Cardiac septum (tissue), 1 donor: ENCODE results near the gene EVX2. TPM values are rescaled to one million over a fixed set of nuclear protein-coding genes. Genes with fewer than 3 reads are reported as not detected.

Experiments used
- DNase-seq: peaks from one replicate; pipeline ENCODE4 v3.0.0-alpha.2; 2020; ENCODE audit warnings: low spot score
- intact Hi-C: fragments of 100-400 bp; cut with DNase I; formaldehyde crosslinking; loops from one replicate; pipeline ENCODE4 v1.14.0; 2022
- total RNA-seq: library from RNA; stranded (reverse); fragmentation: NEBNext Ultra II Directional; extraction: Animal tissue kit (Norgen Biotek cat#: 25700); gene quantifications from one replicate; pipeline ENCODE4 v1.2.1, GENCODE V29; 2021
- donor health status: DM: no; HTN: no; CAD: no.

Gene EVX2
- total RNA-seq, 1 donor from 2014 or later = not detected

- DNase-seq = no peak
- intact Hi-C loops = no loop called here
Observed at GRCh38 chr2:176078541-176079284, 5.0 kb downstream of the EVX2 start.

- intact Hi-C loops = no loop called here
- DNase-seq = no peak
Observed at GRCh38 chr2:176076796-176077195, 7.0 kb downstream of the EVX2 start.

GRCh38 chr2:176076063-176076462, 7.7 kb downstream of the EVX2 start:
- intact Hi-C loops = no loop called here
- DNase-seq = no peak

DNA sequence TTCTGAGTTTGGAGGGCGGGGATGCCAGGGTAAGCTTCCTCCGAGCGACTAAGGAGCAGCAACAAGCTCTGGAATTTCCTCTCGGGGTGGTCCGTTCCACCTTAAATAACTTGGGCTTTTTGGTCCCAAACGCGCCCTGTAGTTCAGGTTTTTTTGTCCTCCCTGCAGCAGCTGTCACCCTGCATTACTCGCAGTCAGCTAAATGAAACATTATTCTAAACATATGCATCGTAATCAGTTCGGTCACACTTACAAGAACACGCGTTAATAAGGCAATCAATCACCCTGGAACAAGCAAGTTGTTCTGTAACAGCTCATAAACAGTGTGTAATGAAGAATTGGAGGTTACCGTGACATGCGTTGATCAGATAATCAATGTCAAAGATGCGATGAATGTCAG, 8.3 kb downstream of the EVX2 start:
- intact Hi-C loops = no loop called here
- DNase-seq = no peak

GRCh38 chr2:176074919-176075425, 8.8 kb downstream of the EVX2 start:
- DNase-seq = no peak
- intact Hi-C loops = no loop called here

GRCh38 chr2:176072951-176073904, 10.5 kb downstream of the EVX2 start:
- DNase-seq = no peak

GRCh38 chr2:176072292-176072669, 11.5 kb downstream of the EVX2 start:
- no peak for DNase-seq
- intact Hi-C loops = no loop called here

More at GRCh38 chr2:176072951-176073904, 10.5 kb downstream of the EVX2 start:
- intact Hi-C loops = no loop called here

DNA sequence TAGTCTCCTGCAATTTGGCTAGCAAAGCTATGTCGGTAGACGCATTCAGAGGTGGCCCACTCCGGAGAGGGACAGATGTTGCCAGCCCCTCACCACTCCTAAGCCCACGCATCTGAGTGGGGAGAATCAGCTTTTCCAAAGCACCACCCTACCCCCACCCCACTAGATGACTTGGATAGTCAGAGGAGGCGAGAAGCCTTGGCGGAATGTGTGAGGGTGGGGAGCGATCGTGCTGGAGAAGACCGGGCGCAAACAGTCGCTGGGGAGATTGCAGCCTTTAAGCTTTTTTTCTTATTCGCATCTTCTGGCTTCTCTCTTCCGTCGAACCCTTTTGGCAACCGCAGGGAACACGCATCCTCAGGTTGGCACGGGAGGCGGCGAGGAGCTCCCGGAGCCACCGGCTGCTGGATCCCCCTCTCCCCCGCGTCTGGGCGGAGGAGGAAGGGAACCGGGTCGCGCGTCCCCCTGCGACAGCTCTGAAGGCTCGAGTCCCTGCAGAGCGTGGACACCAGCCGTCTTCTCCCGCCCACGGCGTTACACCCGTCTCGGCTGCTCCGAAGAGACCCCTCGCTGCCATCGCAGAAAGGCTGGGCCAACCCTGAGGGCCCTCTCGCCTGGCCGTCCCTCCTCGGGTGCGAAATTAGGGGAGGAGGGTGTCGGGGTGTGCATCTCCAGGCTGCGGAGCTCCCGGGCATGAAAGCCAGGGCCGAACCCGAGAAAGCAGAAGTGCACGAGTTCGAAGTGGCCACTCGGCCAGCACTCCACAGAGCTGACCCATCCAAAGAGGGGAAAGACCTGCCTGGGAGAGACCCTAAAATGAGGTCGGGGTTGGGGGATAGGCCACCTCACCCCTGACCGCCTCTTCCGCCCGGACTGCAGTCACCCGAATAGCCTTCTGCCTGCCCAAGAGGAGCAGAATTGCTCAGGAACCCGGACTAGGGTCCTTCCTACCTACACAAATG, 12.2 kb downstream of the EVX2 start:
- DNase-seq = no peak
- intact Hi-C loops = no loop called here

- DNase-seq = no peak
- intact Hi-C loops = no loop called here
Observed at GRCh38 chr2:176068419-176068832, 15.3 kb downstream of the EVX2 start.

DNA sequence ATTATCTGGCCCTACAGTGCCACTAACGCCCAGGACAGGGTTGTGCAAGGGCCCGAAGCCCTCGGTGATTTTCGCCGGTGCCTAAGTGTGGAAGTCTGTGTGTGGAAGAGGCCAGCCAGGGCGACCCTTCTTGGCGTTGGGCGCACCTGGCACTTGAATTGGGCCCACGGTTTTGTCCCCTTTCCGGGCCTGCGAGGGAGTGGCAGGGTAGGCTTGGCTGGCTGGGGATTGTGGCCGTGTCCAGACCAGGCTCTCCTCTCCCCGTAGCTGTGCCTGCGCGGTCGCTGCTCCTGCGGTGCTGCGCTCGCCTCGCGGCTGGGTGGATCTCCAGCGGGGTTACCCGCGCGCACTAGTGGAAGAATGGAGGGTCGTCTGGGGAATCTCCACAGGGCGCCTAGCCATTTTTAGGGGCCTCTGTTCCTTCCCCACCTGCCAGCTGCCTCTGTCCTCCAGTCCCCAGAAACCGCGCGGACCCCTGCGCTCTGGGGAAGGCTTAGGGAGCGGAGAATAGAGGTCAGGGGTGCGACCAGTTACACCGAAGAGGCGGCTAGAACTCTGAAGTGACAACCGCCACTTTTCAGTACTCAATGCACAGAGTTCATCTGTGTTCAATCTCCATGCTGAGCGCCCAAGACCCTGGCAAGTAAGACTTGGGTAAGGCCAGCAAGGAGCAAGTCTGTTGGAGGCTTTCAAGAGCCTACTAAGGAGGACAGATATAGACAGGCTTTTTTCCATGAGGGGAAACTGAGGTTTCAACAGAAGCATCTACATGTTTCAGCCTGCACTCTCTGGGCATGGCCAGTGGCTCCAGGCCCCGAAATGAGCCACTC, 16.0 kb downstream of the EVX2 start:
- no peak for DNase-seq
- intact Hi-C loops = no loop called here

GRCh38 chr2:176066645-176067588, 16.8 kb downstream of the EVX2 start:
- no peak for DNase-seq
- intact Hi-C loops = no loop called here

DNA sequence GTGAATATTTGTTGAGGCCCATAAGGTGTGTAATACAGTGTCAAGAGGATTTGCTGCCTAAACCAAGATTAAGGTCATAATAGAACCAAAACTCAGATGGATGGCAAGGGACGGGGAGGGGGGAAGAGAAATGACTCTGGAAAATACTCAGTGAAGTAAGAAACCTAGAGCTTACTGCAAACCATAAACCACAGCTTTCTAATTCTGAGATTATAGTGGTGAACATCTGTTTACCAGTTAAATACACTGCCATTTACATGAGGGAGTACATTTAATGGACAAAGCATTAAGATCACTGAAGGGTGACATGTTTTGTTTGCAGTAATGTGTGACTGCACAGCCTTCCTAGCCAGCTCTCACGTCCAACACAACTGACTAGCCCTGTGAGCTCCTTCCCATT, 19.8 kb downstream of the EVX2 start:
- intact Hi-C loops = no loop called here
- no peak for DNase-seq

- DNase-seq = no peak
- intact Hi-C loops = no loop called here
Observed at GRCh38 chr2:176056406-176056805, 27.4 kb downstream of the EVX2 start.

- intact Hi-C loops = loop anchor here (5.0 kb wide), 1 partner anchor 37 kb away; the partner anchor contains the start of gene LNPK
- DNase-seq = no peak
Observed at GRCh38 chr2:176039375-176039774, 44.4 kb downstream of the EVX2 start.

DNA sequence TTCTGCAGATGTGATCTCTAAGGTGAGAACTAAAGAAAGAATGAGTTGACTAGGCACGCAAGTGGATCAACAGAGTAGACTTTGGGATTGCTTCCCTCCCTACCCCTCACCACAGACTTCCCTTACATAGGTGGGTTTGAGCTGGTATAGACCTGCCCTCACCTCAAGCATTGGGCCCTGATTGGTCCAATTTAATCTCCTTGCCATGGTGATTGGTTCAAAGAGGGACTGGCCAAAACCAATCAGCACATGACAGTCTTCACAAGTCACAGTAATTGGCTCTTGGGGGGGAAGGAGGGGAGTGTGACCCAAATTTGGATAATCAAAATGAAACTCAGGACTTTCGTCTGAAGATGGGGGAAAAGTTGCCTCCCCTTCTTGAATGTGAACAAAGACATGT, 45.1 kb downstream of the EVX2 start:
- intact Hi-C loops = loop anchor here (5.0 kb wide), 1 partner anchor 36 kb away; the partner anchor contains the start of gene LNPK
- no peak for DNase-seq

GRCh38 chr2:176035013-176035691, 48.6 kb downstream of the EVX2 start:
- intact Hi-C loops = loop anchor here (5.0 kb wide), 1 partner anchor 33 kb away; the partner anchor contains the start of gene LNPK

DNA sequence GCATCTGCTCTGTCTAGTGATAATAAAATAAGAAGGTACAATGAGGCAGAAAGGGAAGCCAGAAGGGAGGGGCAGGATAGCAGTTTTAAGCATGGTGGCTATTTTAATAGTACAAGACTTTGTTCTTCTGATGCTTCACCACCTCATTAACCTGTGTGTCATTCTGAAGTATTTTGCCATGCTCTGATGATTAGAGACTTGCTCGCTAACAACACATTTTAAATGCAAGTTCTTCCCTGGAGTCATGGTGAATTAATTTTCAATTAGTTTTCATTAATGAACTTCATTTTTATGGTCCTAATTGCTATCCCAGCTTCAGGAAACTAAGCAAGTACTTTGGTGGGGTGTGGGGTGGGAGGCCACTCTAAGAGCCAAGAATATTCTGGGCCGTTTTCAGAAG, 56.0 kb downstream of the EVX2 start:
- intact Hi-C loops = no loop called here
- DNase-seq = no peak

More at GRCh38 chr2:176035013-176035691, 48.6 kb downstream of the EVX2 start:
- no peak for DNase-seq
